ENCODE measurements around the gene PCDHGB1.

DNA sequence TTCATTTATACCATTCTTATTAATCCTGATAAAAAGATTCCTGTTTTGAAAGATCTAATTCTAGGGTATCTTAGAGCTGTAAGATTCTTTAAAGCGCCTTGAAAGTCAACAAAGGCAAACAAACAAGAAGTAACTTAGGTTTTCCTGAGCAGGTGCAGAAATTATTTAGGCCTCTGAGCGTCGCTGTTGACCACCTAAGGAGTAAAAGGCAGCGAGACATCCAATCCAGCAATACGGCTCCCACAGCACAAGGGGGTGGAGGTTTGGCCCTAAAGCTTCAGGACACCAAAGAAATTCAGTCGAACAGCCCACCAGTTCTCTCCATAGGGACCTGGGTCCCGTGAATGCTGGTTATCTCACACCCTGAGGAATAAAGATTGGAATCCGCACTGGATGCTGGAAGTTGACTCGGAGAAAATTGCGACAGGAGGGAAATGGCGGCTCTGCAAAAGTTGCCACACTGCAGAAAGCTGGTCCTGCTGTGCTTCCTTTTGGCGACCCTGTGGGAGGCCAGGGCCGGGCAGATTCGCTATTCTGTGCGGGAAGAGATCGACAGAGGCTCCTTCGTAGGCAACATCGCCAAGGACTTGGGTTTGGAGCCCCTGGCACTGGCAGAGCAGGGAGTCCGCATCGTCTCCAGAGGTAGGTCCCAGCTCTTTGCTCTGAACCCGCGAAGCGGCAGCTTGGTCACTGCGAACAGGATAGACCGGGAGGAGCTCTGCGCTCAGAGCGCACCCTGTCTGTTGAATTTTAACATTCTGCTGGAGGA, 11.2 kb upstream of the PCDHGB1 start, which contains the start of gene PCDHGA2:
- TF ChIP-seq, protein P1, sequence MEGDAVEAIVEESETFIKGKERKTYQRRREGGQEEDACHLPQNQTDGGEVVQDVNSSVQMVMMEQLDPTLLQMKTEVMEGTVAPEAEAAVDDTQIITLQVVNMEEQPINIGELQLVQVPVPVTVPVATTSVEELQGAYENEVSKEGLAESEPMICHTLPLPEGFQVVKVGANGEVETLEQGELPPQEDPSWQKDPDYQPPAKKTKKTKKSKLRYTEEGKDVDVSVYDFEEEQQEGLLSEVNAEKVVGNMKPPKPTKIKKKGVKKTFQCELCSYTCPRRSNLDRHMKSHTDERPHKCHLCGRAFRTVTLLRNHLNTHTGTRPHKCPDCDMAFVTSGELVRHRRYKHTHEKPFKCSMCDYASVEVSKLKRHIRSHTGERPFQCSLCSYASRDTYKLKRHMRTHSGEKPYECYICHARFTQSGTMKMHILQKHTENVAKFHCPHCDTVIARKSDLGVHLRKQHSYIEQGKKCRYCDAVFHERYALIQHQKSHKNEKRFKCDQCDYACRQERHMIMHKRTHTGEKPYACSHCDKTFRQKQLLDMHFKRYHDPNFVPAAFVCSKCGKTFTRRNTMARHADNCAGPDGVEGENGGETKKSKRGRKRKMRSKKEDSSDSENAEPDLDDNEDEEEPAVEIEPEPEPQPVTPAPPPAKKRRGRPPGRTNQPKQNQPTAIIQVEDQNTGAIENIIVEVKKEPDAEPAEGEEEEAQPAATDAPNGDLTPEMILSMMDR (IDR thresholded peaks at IDR 0.05 in 4 of 5, conservative IDR thresholded peaks at IDR 0.05 in 1 of 5) = peak; percentile 40 to 64 (median 60)
- TF ChIP-seq POLR2A (IDR thresholded peaks at IDR 0.05) = no peak

All from gastrocnemius medialis (tissue), 4 donors.